A549 (cell line): ENCODE results near the gene SND1.

Experiments
- CHD2 ChIP-seq: fragments of 150-350 bp; IDR thresholded peaks from 2 replicates; pipeline ENCODE4 v1.6.1; 2014; ENCODE audit warnings: low read length; ENCODE audit not compliant: partially characterized antibody
- CTCF ChIP-seq: fragments of >200 bp; sonication (Bioruptor Twin); formaldehyde crosslinking; IDR thresholded peaks from 3 replicates; pipeline ENCODE4 v1.5.1; 2016
- EP300 ChIP-seq, 2 experiments: fragments of >200 bp; sonication (Bioruptor Twin); formaldehyde crosslinking; IDR thresholded peaks; 2 replicates in 1 of 2; 3 replicates in 1 of 2; pipeline ENCODE4 v1.6.1; 2016 to 2017
- RFX5 ChIP-seq: fragments of 450-650 bp; IDR thresholded peaks from 2 replicates; pipeline ENCODE4 v1.7.1; 2014; ENCODE audit warnings: antibody characterized with exemption, mild to moderate bottlenecking, moderate library complexity

- TF ChIP-seq CHD2 (no peak), EP300 (IDR thresholded peaks at IDR 0.05) (no peak), CTCF (no peak), RFX5 (no peak)
Measured at GRCh38 chr7:127978421-127978820, 326.4 kb downstream of the SND1 start.
